ENCODE results near the gene ATP1A1. TPM values are rescaled to one million over a fixed set of nuclear protein-coding genes. Genes with fewer than 3 reads are reported as not detected.

ATP1A1 gene
- total and polyA plus RNA-seq, 3 experiments from 2014 or later: 58.0 to 263 (median 259) TPM

DNA sequence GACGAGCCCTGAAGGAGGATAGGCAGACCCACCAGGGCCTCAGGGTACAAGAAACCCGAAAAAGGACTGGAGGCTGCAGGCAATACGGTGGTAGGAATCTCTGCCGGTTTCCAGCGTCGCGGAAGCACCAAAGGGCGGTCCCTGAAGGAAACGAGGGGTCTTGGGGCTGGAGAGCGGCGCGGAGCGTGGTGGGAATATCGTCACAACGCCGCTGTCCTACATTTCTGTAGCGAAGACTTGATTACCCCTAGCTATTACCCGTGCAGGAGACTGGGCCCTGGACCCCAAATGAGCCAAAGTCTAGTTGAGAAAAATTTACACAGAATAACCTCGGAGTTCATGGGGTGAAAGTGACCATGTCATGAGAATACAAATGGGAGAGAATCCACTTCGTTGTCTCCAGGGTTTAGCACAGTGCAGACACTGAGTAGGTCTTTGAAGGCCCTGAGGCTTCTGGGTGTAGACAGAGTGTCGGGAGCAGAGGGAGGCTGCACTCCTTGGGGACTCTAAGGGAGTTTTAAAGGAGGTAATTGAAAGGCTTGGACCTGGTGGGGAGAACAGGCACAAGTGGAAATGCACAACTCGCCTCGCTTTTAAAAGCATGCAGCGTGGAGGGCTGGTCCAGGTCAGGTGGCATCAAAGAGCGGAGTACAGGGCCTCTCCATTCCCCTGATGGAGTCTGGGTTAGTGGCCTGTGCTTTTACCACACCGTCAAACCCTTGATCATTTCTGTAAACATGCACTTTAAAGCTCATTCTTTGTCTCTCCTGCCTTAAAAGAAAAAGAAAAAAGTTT lies 1.5 kb downstream of the ATP1A1 start:
- H3K36me3 Mint-ChIP-seq: peaks cover 0 to 14% (median 0%) of the 10 kb centered on the region in 3 donors
- ChIA-PET CTCF (interaction anchor here (1.1 to 2.6 kb wide), 6 partner anchors 11 to 236 kb away, joined by 3 to 17 read pairs (median 7); no protein-coding TSS in a partner anchor), POLR2A (interaction anchor here (1.3 to 4.0 kb wide), 4 partner anchors 11 to 44 kb away, joined by 3 to 16 read pairs (median 6); no protein-coding TSS in a partner anchor)
- H3K27ac ChIP-seq (ENCODE audit: low read depth, low read length): peak overlapping the region; percentile 79
- H3K36me3 ChIP-seq (ENCODE audit: insufficient read depth, low read length): no peaks in the 10 kb centered on the region
- H3K27me3 ChIP-seq (ENCODE audit: insufficient read depth, low read length, poor library complexity, severe bottlenecking): no peaks in the 10 kb centered on the region
- H3K4me3 Mint-ChIP-seq: peak overlapping the region; percentile 89 to 98 (median 97)
- H3K9me3 ChIP-seq (ENCODE audit: low read length): no peaks in the 10 kb centered on the region
- no peaks in the 10 kb centered on the region for H3K9me3 Mint-ChIP-seq
- peak in 4 of 5 donors; percentile 12 to 69 (median 46) for DNase-seq
- H3K4me3 ChIP-seq (ENCODE audit: low read length): peak overlapping the region; percentile 67
- H3K27ac Mint-ChIP-seq: peak overlapping the region; percentile 92 to 99 (median 96)
- peaks cover 53% of the 10 kb centered on the region for H3K4me1 ChIP-seq (ENCODE audit: insufficient read depth, low read length)
- peaks cover 0 to 2% of the 10 kb centered on the region in 2 donors for H3K27me3 Mint-ChIP-seq
- peaks cover 53 to 63% (median 57%) of the 10 kb centered on the region in 3 donors for H3K4me1 Mint-ChIP-seq

- Histone ChIP-seq H3K27me3 (ENCODE audit: insufficient read depth, low read length, poor library complexity, severe bottlenecking) (no peaks in the 10 kb centered on the region), H3K4me3 (ENCODE audit: low read length) (peak overlapping the region; percentile 67), H3K9me3 (ENCODE audit: low read length) (no peaks in the 10 kb centered on the region), H3K27ac (ENCODE audit: low read depth, low read length) (peak overlapping the region; percentile 79), H3K36me3 (ENCODE audit: insufficient read depth, low read length) (no peaks in the 10 kb centered on the region), H3K4me1 (ENCODE audit: insufficient read depth, low read length) (peaks cover 61% of the 10 kb centered on the region)
- H3K4me3 Mint-ChIP-seq: peak overlapping the region; percentile 89 to 98 (median 97)
- H3K27ac Mint-ChIP-seq: peak overlapping the region; percentile 92 to 99 (median 96)
- H3K9me3 Mint-ChIP-seq: no peaks in the 10 kb centered on the region
- peaks cover 0 to 14% (median 0%) of the 10 kb centered on the region in 3 donors for H3K36me3 Mint-ChIP-seq
- H3K4me1 Mint-ChIP-seq: peaks cover 60 to 71% (median 65%) of the 10 kb centered on the region in 3 donors
- peak in 2 of 5 donors; percentile 12 to 50 for DNase-seq
- H3K27me3 Mint-ChIP-seq: peaks cover 0 to 2% of the 10 kb centered on the region in 2 donors
- ChIA-PET POLR2A (interaction anchor here (0.6 to 4.0 kb wide), 6 partner anchors 9 to 132 kb away, joined by 3 to 16 read pairs (median 4); no protein-coding TSS in a partner anchor), CTCF (interaction anchor here (1.1 to 2.6 kb wide), 7 partner anchors 12 to 237 kb away, joined by 3 to 17 read pairs (median 5); no protein-coding TSS in a partner anchor)
These were observed 2.3 kb downstream of the ATP1A1 start for GRCh38 chr1:116375148-116375886.

- peak in 4 of 5 donors; percentile 9 to 56 (median 32) for DNase-seq
- Histone ChIP-seq H3K9me3 (ENCODE audit: low read length) (no peaks in the 10 kb centered on the region), H3K27me3 (ENCODE audit: insufficient read depth, low read length, poor library complexity, severe bottlenecking) (no peaks in the 10 kb centered on the region), H3K4me1 (ENCODE audit: insufficient read depth, low read length) (peaks cover 69% of the 10 kb centered on the region), H3K36me3 (ENCODE audit: insufficient read depth, low read length) (no peaks in the 10 kb centered on the region), H3K4me3 (ENCODE audit: low read length) (peak overlapping the region; percentile 67), H3K27ac (ENCODE audit: low read depth, low read length) (peak overlapping the region; percentile 79)
- Mint-ChIP-seq H3K27me3 (peaks cover 0 to 2% of the 10 kb centered on the region in 2 donors), H3K27ac (peak overlapping the region; percentile 92 to 99 (median 96)), H3K9me3 (no peaks in the 10 kb centered on the region), H3K36me3 (peaks cover 0 to 14% (median 0%) of the 10 kb centered on the region in 3 donors), H3K4me1 (peaks cover 68 to 79% (median 72%) of the 10 kb centered on the region in 3 donors), H3K4me3 (peak overlapping the region; percentile 89 to 98 (median 97))
- ChIA-PET CTCF (interaction anchor here (1.1 to 2.6 kb wide), 7 partner anchors 11 to 237 kb away, joined by 3 to 17 read pairs (median 5); no protein-coding TSS in a partner anchor), POLR2A (interaction anchor here (0.6 to 4.0 kb wide), 7 partner anchors 8 to 1623 kb away, joined by 3 to 16 read pairs (median 6); no protein-coding TSS in a partner anchor)
These were observed 3.1 kb downstream of the ATP1A1 start for GRCh38 chr1:116375887-116376728.

- H3K4me3 ChIP-seq (ENCODE audit: low read length): peak overlapping the region; percentile 67
- peaks cover 74% of the 10 kb centered on the region for H3K4me1 ChIP-seq (ENCODE audit: insufficient read depth, low read length)
- H3K4me1 Mint-ChIP-seq: peaks cover 73 to 85% (median 78%) of the 10 kb centered on the region in 3 donors
These were observed 3.7 kb downstream of the ATP1A1 start for GRCh38 chr1:116376729-116377086.

GRCh38 chr1:116377541-116378529 lies 4.8 kb downstream of the ATP1A1 start:
- Histone ChIP-seq H3K27ac (ENCODE audit: low read depth, low read length) (peak overlapping the region; percentile 79), H3K4me3 (ENCODE audit: low read length) (peak overlapping the region; percentile 34), H3K36me3 (ENCODE audit: insufficient read depth, low read length) (no peaks in the 10 kb centered on the region), H3K9me3 (ENCODE audit: low read length) (no peaks in the 10 kb centered on the region), H3K4me1 (ENCODE audit: insufficient read depth, low read length) (peaks cover 78% of the 10 kb centered on the region), H3K27me3 (ENCODE audit: insufficient read depth, low read length, poor library complexity, severe bottlenecking) (no peaks in the 10 kb centered on the region)
- Mint-ChIP-seq H3K27me3 (peaks cover 0 to 2% of the 10 kb centered on the region in 2 donors), H3K36me3 (peaks cover 0 to 21% (median 0%) of the 10 kb centered on the region in 3 donors), H3K27ac (peak overlapping the region; percentile 86 to 99 (median 96)), H3K4me3 (peak overlapping the region; percentile 83 to 97 (median 91)), H3K9me3 (no peaks in the 10 kb centered on the region), H3K4me1 (peaks cover 81 to 88% (median 84%) of the 10 kb centered on the region in 3 donors)
- DNase-seq: peak; percentile 9 to 62 (median 54)
- CTCF ChIA-PET: interaction anchor here (2.6 kb wide), 1 partner anchor 13 kb away, joined by 17 read pairs; no protein-coding TSS in a partner anchor
- POLR2A ChIA-PET: interaction anchor here (0.5 kb wide), 1 partner anchor 127 kb away, joined by 4 read pairs; no protein-coding TSS in a partner anchor

More at GRCh38 chr1:116376729-116377086, 3.7 kb downstream of the ATP1A1 start:
- Mint-ChIP-seq H3K36me3 (peaks cover 0 to 17% (median 0%) of the 10 kb centered on the region in 3 donors), H3K27ac (peak overlapping the region; percentile 92 to 99 (median 96)), H3K9me3 (no peaks in the 10 kb centered on the region), H3K27me3 (peaks cover 0 to 2% of the 10 kb centered on the region in 2 donors), H3K4me3 (peak overlapping the region; percentile 89 to 98 (median 97))
- DNase-seq: no peak
- Histone ChIP-seq H3K9me3 (ENCODE audit: low read length) (no peaks in the 10 kb centered on the region), H3K36me3 (ENCODE audit: insufficient read depth, low read length) (no peaks in the 10 kb centered on the region), H3K27me3 (ENCODE audit: insufficient read depth, low read length, poor library complexity, severe bottlenecking) (no peaks in the 10 kb centered on the region), H3K27ac (ENCODE audit: low read depth, low read length) (peak overlapping the region; percentile 79)
- ChIA-PET CTCF (interaction anchor here (1.1 to 2.6 kb wide), 4 partner anchors 10 to 238 kb away, joined by 3 to 17 read pairs (median 4); no protein-coding TSS in a partner anchor), POLR2A (interaction anchor here (0.6 to 1.3 kb wide), 3 partner anchors 10 to 1623 kb away, joined by 3 to 7 read pairs (median 6); no protein-coding TSS in a partner anchor)

DNA sequence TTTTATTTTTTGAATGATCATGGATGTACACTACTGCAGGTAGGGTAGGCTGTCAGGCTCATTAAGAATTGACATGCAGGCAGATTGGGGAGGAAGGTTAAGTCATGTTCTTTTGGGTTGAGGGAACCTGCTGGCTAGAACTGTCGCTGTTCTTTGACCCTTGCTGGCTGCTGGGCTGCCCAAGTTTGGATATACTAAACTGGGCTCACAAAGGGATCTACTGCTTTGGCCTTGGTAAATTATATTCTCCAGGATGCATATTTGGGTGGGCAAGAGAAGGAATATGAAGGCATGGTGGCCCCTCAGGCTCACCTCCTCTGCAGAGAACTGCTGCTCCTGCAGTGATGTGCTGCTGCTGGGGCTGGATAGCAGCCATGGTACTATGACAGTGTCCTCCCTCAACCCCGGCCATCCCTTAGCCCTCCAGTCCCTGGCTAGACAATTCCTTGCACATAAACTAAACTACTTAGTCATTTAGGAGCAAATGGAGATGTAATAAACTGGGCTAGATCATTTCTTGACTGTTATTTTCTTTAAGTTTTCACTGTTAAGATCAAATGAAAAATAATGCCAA lies 6.1 kb downstream of the ATP1A1 start:
- Histone ChIP-seq H3K27me3 (ENCODE audit: insufficient read depth, low read length, poor library complexity, severe bottlenecking) (no peaks in the 10 kb centered on the region), H3K4me3 (ENCODE audit: low read length) (no peak overlapping the region), H3K27ac (ENCODE audit: low read depth, low read length) (no peak overlapping the region), H3K36me3 (ENCODE audit: insufficient read depth, low read length) (peaks cover 3% of the 10 kb centered on the region), H3K4me1 (ENCODE audit: insufficient read depth, low read length) (peaks cover 91% of the 10 kb centered on the region), H3K9me3 (ENCODE audit: low read length) (no peaks in the 10 kb centered on the region)
- Mint-ChIP-seq H3K27me3 (peaks cover 0 to under 1% of the 10 kb centered on the region in 2 donors), H3K4me3 (peak overlapping the region in 6 of 7 donors; percentile 2 to 53 (median 22)), H3K9me3 (no peaks in the 10 kb centered on the region), H3K4me1 (peaks cover 92 to 99% (median 97%) of the 10 kb centered on the region in 3 donors), H3K36me3 (peaks cover 0 to 25% (median 0%) of the 10 kb centered on the region in 3 donors), H3K27ac (peak overlapping the region; percentile 61 to 99 (median 96))
- POLR2A ChIA-PET: no interaction called here
- no peak for DNase-seq
- CTCF ChIA-PET: no interaction called here
